Bronchial smooth muscle cell (primary cell): Measurements from ENCODE around the gene SALL3. TPM values are rescaled to one million over a fixed set of nuclear protein-coding genes. Genes with fewer than 3 reads are reported as not detected.

ENCODE experiments used
- total RNA-seq: library from RNA; depleted of rRNA; stranded (reverse); fragments of >200 nt; gene quantifications from 2 replicates; pipeline ENCODE4 v1.2.1, GENCODE V29; 2014

Gene SALL3
- total RNA-seq = not detected in 2 replicates

DNA sequence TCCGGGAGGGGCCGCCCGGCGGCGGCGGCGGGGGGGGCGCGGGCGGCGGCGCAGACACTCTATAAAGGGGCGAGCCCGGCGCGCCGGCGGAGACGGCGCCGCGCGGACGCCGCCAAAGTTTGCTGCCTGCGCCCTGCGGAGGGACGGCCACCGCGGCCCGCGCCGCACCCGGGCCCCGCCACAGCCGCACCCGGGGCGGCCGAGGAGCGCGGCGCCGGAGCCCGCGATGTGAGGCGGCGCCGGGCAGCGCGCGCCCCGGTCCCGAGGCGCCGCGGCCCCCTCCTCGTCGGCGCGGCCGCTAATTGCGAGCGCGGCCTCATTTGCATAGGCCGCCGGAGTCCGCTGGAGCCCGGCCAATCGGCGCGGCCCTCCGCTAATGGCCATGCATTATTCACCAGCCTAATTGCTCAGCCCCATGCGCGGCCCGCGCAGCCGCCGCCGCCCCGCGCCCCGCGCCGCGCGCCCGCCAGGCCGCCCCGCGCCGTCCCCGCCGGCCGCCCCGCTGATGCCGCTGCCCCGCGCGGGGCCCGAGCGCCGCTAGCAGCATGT is at the start of gene SALL3:
SALL3 (plus strand) TSS at position 89 of the 549 bp plus-strand sequence; CDS start at position 546, 457 bp downstream.

Other genes starting within 250 kb of the SALL3 start
- 41.3 and 46.7 TPM in 2 replicates for gene ATP9B, start 89.6 kb downstream of the SALL3 start, total RNA-seq